ENCODE measurements around the gene ZNF491.
"Not testable (repeated sequence)": the region's sequence is repeated elsewhere in the genome, so short reads cannot be mapped to it uniquely, and the experiment has no call there.

ZNF491 gene

DNA sequence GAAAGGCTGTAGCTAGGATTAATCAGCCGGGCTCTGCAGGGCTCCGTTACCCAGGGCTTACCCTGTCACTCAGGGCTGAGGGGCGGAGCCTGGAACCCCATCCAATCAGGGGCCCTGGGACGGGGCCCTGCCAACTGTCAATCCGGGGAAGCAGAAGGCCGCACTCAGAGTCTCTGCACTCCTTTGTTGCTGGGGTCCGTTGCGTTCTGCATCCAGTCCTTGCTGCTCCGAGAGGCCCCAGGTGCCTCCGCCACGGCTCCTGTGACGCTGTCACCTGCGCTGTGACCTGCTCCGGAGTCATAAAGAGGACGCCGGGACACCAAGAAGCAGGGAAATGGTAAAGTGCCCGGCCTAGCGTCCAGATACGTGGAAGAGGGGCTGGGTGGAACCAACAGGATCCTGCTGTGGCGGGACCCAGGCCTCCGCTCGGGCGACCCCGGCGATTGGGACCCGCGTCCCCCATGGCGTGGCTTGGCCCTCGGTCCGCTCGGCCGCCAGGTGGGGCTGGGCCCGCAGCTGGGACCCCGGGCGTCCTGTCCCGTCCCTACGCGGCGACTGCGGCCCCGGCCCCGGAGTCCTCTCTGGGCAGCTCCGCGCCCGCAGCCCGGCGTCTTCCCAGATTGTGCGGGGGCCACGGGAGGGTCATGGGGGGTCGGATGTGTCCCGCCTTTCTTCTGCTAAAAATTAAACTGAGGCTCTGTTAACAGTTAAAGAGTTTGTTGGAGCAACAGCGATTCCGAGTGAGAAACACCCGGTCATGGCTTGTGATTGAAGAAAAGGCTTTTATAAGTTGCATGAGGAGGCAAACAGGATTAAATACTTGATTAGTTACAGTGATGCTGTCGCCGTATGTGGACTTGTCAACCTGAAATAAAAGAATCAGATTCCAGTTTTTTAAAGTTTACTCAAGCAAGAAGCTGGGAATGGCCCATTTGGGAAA is at the start of gene ZNF491:
ZNF491 (plus strand) TSS at position 133 of the 940 bp plus-strand sequence. CDS start 7,431 bp downstream, outside the sequence.
- peak; percentile 83 for DNase-seq

DNA sequence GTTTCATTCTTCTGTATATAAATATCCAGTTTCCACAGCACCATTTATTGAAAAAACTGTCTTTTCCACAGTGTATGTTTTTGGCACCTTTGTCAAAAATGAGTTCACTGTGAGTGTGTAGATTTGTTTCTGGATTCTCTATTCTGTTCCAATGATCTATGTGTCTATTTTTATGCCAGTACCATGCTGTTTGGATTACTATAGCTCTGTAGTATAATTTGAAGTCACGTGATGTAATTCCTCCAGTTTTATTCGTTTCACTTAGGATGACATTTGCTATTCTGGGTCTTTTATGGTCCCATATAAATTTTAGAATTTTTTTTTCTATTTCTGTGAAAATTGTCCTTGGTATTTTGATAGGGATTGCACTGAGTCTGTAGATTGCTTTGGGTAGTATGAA is 48.6 kb upstream of the ZNF491 start:
- no peak for DNase-seq

DNA sequence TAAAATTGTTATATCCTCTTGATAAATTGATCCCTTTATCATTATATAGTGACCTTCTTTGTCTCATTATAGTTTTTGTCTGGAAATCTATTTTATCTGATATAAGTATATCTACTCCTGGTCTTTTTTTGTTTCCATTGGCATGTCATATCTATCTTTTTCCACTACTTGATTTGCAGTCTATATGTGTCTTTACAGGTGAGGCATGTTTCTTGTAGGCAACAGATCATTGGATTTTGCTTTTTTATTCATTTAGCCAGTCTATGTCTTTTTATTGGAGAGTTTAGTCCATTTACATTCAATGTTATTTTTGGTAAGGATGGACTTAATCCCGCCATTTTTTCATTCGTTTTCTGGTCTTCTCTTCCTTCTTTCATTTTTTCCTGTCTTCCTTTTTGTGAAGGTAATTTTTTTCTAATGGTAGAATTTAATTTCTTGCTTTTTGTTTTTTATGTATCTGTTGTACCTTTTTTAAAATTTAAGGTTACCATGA is 46.0 kb upstream of the ZNF491 start:
- no peak for DNase-seq

DNA sequence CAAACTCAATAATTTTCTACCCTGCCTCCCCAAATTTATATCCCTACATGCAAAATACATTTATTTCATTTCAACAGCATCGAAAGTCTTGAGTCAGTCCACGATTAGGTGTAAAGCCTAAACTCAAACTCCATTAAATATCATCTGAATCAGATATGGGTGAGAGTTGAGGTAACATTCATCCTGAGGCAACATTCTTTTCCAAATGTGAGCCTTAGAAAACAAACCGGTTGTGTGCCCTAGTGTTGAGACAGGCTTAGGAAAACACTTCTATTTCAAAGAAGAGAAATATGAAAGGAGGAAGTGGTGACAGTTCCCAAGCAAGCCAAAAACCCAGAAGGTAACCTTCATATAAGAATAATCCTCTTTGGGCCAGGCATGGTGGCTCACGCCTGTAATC is 43.7 kb upstream of the ZNF491 start:
- DNase-seq, result no peak

DNA sequence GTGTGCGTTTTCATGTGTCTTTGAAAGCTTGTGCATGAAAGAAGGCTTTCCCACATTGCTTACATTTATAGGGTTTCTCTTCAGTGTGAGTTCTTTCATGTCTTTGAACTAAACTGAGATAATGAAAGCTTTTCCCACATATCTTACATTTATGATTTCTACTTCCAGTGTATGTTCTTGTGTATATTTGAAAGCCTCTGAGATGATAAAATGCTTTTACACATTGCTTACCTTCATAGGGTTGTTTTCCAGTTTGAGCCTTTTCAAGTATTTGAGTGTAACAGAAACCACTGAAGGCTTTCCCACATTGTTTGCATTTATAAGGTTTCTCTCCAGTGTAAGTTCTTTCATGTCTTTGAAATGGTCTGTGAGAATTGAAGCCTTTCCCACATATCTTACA is 41.4 kb upstream of the ZNF491 start:
- DNase-seq, result no peak

DNA sequence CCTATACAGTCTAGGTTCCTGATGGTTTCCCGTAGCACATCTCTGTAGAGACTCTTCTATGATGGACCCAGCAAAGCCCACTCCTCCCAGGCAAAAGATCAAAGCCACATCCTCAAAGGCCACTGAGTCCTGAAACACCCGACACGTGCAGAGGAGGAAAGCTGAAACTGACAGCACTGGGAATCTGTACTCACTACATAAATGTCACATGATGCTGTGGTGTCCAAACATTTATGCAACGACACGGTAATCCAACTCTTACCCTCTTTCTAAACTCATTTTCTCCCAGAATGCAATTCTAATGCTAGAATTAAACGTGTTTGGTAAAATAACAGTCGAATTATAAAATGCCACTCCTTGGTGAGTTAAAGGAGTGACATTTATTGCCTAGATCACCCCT is 38.5 kb upstream of the ZNF491 start:
- no peak for DNase-seq

DNA sequence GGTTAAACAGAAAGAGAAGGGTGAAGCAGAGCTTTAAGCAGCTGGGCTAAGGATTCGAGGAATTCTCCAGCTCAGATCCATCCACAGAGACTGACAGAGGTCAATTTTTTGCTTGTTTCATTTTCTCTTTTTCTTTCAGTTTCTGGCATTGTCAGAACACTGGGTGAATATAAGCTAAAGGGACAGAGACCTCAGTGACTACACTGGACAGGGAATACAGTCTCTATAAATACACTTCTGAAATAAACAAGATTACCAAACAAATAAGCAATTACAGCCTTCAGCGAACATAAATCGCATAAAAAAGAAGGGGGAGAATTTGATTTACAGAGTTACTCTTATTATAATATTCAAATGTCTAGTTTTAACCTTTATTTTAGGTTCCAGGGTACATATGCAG is 35.2 kb upstream of the ZNF491 start:
- no peak for DNase-seq

DNA sequence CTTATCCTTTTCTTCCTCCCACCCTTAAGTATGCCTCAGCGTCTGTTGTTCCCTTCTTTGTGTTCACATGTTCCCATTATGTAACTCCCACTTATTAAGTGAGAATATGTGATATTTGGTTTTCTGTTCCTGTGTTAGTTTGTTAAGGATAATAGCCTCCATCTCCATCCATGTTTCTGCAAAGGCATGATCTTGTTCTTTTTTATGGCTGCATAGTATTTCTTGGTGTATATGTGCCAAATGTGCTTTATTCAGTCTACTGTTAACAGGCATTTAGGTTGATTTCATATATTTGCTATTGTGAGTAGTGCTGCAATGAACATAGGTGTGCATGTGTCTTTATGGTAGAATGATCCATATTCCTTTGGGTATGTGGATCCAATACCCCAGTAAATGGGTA is 34.7 kb upstream of the ZNF491 start:
- DNase-seq, result no peak

DNA sequence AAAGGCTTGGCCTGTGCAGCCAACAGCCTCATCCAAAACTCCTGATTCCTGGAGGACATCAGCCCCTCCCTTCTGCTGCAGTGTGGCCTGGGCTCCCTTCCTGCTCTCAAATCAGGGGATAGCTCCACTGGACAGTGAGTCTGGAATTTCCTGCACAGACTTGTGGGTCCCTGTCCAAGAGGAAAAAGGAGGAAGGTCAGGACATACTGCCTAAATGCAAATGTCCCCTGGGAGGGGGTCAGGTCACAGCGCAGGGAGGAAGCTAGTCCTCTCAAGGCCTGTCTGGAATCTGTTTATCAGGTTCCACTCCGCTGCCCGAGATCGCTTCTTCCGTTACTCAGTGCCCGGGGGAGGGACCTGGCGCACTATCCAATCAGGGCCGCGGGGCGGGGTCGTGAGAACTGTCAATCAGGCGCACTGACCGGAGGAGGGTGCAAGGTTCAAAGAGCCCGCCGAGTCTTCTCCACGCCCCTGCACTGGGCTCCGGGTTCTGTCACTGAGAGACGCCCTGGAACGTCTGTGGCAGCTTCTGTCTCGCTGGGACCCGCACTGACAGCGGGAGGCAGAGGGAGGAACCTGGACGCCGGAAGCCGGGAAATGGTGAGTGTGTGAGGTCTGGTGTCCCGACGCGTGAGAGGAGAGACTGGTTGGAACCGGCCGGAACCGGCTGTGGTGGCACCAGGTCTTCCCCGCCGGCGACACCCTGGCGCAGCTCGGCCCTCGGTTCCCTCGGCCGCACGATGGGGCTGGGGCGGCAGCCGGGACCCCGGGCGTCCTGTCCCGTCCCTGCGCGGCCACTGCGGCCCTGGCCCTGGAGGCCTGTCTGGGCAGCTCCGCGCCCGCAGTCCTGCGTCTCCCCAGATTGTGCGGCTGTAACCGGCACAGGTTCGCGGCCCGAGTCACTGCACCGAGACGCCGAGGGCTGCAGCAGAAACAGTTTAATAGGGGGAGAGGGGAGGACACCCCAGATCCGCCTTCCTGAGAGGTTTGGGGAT is 31.4 kb upstream of the ZNF491 start, which contains the start of gene ZNF441:
ZNF441 (plus strand) TSS at position 404 of the 995 bp plus-strand sequence; CDS start at position 598, 194 bp downstream.
- DNase-seq, result peak; percentile 91

DNA sequence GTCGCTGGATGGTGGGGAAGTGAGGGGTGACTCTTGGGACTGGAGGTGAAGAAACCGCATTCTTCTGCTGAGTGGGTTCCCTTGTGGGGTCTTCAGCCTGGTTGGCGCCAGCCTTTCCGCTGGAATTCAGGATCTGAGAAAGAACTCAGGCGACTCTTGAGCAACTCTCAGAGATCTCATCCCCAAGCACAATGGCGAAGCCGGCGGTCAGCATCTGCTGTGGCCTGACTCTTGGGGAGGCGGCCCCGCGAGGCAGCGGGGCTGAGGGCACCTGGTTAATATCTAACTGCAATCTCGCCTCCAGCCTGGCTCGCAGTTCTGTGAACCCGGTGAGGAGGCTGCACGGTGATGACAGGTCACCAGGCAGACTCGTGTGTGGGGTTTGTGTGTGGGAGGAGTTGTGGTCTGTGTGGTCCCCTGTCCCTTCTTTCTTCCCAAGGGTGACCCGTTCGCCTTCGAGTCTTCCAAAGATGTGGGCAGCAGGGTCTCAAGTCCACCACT is 30.6 kb upstream of the ZNF491 start:
- peak; percentile 4 for DNase-seq

DNA sequence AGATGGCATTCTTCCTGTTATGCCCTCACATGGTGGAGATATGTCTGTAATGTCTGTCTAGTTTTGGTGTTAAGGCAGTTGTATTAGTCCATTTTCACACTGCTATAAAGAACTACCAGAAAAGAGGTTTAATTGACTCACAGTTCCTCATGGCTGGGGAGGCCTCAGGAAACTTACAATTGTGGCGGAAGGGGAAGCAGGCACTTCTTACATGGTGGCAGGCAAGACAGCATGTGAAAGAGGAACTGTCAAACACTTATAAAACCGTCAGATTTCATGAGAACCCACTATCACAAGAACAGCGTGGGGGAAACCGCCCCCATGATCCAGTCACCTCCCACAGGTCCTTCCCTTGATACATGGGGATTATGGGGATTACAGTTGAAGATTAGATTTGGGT is 28.3 kb upstream of the ZNF491 start:
- DNase-seq, result no peak

DNA sequence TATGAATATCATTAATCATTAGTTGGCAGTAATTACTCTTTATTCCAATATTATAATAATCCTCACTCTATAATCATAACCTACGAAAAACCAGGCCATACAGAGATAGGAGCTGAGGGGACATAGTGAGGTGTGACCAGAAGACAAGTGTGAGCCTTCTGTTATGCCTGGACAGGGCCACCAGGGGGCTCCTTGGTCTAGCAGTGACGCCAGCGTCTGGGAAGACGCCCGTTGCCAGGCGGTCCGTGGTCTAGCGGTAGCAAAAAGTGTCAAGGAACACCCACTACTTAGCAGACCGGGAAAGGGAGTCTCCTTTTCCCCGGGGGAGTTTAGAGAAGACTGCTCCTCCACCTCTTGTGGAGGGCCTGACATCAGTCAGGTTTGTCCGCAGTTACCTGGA is 26.8 kb upstream of the ZNF491 start:
- not testable (repeated sequence) for DNase-seq

DNA sequence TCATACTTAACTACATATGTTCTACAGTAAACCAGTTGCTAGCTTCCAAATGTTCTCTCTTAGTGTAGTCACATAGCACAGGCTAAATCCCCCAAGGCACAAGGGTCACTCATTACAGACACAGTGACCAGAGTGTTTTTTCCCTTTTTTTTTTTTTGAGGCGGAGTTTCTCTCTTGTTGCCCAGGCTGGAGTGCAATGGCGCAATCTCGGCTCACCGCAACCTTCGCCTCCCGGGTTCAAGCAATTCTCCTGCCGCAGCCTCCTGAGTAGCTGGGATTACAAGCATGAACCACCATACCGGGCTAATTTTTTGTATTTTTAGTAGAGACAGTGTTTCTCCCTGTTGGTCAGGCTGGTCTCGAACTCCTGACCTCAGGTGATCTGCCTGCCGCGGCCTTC is 21.7 kb upstream of the ZNF491 start:
- not testable (repeated sequence) for DNase-seq

DNA sequence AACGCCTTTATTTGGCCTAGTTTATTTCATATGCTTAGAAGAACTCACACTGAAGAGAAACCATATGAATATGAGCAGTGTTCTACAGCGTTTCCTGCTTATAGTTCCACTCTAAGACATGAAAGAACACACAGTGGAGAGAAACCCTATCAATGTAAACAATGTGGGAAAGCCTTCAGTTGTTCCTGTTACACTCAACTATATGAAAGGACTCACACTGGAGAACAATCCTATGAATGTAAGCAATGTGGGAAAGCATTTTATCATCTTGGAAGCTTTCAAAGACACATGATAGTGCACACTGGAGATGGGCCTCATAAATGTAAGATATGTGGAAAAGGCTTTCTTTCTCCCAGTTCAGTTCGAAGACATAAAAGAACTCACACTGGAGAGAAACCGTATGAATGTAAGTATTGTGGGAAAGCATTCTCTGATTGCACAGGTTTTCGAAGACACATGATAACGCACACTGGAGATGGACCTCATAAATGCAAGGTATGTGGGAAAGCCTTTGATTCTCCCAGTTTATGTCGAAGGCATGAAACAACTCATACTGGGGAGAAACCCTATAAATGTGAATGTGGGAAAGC is 17.8 kb upstream of the ZNF491 start:
- DNase-seq, result no peak

DNA sequence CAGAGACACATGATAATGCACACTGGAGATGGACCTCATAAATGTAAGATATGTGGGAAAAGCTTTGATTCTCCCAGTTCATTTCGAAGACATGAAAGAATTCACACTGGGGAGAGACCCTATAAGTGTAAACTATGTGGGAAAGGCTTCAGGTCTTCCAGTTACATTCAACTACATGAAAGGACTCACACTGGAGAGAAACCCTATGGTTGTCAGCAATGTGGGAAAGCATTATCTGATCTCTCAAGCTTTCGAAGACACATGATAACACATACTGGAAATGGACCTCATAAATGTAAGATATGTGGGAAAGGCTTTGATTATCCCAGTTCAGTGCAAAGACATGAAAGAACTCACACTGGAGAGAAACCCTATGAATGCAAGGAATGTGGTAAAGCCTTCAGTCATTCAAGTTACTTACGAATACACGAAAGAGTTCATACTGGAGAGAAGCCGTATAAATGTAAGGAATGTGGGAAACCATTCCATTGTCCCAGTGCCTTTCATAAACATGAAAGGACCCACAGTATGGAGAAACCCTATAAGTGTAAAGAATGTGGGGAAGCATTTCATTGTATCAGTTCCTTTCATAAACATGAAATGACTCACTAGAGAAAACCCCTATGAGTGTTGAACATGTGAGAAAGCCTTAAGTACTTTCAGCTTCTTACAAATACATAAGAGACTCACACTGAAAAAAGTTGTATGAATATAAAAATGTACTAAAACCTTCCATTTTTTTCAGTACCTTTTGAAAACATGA is 16.8 kb upstream of the ZNF491 start:
- no peak for DNase-seq

DNA sequence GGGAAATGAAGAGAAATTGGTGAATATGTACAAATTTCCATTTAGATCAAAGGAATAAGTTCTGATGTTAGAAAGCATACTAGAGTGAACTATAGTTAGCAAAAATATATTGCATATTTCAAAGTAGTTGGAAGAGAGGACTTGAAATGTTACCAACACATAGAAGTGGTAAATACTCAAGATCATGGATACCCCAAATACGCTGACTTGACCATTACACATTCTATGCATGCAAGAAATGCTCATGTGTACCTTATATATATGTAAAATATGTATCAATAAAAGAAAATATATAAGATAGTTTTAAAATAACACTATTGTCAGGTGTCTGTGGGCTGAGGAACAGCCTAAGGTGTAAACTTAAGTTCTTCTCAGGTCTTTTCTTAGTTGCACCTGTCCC is 14.6 kb upstream of the ZNF491 start:
- no peak for DNase-seq

DNA sequence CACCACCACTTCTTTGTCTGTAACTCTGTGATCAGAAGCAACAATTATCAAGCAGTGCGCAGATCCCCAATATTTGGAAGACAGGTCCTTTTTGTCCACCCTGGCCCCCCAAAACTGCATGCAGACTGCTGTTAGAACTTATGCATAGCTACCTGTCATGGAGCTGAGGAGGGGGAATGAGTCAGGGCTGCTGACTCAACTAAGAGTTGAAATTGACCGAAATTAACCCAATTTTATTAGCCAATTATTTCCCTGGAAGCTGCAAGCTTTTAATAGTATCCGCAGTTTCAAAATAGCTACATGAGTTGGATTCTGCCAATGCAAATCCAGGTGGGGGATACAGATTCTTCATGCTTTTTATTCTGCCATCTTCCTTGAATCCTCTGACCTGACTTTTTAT is 14.0 kb upstream of the ZNF491 start:
- DNase-seq, result no peak

DNA sequence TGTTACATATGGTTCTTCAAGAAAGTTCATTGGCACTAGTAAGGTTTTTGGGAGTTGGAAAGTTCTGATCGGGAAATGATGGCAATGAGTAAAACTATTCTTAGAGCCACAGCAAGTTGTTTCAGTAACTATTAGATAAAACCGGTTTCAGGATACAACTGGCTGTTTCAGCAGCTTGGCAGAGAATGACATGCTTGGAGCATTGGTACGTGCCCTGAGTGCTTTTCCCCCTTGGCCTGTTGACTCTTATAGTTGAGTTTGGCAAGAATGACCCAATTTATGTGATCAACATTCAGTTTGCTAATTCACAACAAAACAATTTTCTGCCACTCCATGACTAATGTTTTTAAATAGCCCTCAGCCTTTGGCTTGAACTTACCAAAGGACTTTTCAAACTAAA is 10.8 kb upstream of the ZNF491 start:
- no peak for DNase-seq

DNA sequence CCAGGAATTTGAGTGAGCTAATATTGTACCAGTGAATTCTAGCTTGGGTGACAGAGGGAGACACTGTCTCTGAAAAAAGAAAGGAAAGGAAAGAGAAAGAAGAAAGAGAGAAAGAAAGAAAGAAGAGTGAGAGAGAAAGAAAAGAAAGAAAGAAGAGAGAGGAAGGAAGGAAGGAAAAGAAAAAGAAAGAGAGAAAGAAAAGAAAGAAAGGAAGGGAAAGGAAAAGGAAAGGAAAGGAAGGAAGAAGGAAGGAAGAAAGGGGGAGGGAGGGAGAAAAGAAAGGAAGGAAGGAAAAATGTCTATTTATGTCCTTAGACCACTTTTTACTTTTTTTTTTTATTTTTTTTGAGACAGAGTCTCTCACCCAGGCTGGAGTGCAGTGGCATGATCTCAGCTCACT is 5.4 kb upstream of the ZNF491 start:
- DNase-seq, result no peak

DNA sequence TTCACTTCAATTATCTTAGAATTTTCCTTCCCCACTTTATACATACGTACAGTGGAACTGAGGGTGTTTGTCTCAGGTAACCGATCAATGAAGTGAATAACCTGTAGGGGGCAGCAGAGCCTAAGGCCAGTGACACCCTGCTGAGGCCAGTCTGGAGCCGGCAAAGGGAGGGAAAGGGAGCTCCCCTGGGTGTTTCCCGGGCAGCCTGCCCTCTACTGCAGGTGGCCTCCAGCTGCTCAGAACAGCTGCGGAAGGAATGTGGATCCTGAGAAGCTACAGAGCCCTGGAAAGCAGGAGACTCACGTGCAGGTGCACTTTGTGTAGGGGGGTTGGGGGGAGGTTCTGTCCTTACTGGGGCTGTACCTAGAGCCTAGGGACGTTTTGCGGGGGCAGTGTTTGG is 832 bp upstream of the ZNF491 start:
- peak; percentile 70 for DNase-seq

DNA sequence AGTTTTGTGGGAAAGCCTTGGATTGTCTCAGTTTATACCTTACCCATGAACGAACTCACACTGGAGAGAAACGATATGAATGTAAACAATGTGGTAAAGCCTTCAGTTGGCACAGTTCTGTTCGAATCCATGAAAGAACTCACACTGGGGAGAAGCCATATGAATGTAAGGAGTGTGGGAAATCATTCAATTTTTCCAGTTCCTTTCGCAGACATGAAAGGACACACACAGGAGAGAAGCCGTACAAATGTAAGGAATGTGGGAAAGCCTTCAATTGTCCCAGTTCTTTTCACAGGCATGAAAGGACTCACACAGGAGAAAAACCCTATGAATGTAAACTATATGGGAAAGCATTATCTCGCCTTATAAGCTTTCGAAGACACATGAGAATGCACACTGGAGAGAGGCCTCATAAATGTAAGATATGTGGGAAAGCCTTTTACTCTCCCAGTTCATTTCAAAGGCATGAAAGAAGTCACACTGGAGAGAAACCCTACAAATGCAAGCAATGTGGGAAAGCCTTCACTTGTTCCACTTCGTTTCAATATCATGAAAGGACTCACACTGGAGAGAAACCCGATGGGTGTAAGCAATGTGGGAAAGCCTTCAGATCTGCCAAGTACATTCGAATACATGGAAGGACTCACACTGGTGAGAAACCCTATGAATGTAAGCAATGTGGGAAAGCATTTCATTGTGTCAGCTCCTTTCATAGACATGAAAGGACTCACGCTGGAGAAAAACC is 8.2 kb downstream of the ZNF491 start:
- no peak for DNase-seq
